ENCODE measurements around the gene SASH1.

DNA sequence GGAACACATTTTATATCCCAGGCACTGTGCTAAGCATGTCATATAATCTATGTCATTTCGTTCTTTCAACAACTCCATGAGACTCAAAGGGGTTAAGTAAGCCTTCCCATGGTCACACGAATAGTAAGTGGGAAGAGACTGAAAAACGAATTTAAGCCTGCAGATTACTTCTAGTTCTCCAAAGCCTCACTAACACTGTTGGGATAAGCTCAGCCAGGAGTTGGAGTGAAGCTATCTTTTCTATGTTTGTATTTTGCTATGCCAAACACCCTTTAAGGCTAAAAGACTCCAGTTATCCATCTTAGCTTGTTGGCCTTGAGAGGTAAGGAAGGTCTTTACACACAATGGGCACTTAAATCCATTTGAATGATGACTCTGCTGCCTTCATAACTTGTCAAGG is 256.1 kb downstream of the SASH1 start:
- TF ChIP-seq, protein P1, sequence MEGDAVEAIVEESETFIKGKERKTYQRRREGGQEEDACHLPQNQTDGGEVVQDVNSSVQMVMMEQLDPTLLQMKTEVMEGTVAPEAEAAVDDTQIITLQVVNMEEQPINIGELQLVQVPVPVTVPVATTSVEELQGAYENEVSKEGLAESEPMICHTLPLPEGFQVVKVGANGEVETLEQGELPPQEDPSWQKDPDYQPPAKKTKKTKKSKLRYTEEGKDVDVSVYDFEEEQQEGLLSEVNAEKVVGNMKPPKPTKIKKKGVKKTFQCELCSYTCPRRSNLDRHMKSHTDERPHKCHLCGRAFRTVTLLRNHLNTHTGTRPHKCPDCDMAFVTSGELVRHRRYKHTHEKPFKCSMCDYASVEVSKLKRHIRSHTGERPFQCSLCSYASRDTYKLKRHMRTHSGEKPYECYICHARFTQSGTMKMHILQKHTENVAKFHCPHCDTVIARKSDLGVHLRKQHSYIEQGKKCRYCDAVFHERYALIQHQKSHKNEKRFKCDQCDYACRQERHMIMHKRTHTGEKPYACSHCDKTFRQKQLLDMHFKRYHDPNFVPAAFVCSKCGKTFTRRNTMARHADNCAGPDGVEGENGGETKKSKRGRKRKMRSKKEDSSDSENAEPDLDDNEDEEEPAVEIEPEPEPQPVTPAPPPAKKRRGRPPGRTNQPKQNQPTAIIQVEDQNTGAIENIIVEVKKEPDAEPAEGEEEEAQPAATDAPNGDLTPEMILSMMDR (IDR thresholded peaks at IDR 0.05), result no peak
- TF ChIP-seq EZH2 (IDR thresholded peaks at IDR 0.05), result no peak
